NCI-H2227 treated with DMSO at 0.1 percent for 48 hours (cell line): ENCODE results near the gene MACROD2.

ENCODE experiments used
- DNase-seq: peaks from one replicate; lab custom pipeline; 2025; lab: John Stamatoyannopoulos, UW

Gene MACROD2

DNA sequence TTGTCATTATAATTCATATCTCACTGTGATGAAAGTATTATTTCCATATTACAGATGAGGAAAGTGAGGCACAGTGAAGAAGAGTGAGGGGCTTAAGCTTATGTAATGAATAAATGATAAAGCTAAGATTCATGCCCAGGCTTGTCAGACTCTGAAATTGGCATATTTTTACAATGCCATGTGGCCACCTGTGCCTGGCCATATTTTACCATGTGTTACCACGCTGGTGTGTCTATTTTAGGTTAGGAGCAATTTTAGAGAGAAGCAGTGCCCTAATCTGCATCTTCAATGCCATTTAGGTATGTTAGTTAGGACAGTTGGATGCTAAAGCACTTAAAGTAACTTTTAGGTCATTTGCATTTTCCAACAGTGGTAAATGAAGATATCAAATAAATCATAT is 530.1 kb downstream of the MACROD2 start:
- no peak for DNase-seq

DNA sequence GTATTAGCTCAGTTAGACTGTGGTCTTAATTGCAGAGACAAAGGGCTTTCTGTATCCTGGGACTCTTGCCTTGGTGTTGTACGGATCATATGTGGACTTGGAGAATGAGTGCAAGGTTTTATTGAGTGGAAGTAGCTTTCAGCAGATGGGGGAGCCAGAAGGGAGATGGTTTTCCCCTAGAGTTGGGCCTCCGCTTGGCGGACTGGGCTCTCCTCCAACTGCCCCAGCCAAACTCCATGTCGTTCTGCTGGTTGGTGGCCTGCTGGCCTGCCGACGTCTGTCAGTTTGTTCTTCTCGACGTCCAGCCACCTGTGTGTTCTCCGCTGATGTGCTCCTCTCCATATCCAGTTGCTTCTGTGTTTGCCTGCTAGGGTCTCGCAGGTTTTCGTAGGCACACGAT is 531.6 kb downstream of the MACROD2 start:
- no peak for DNase-seq

DNA sequence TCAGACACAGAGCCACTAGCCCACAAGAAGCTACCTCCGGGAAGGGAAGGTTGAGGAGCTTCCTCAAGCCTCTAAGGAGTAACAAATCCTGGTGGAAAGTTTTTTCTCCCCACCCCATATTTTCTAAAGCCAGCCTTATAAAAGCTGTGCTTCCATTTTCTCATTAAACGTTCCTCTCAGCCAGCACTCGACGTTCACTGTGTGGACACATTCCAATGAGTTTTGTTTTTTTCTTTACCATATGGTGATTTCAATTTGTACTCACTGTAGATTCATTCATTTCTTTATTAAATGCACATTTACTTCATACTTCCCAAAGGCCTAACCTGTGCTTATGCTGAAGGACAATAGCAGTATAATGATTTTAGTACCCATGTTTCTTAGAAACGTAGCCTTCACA is 536.5 kb downstream of the MACROD2 start:
- no peak for DNase-seq

DNA sequence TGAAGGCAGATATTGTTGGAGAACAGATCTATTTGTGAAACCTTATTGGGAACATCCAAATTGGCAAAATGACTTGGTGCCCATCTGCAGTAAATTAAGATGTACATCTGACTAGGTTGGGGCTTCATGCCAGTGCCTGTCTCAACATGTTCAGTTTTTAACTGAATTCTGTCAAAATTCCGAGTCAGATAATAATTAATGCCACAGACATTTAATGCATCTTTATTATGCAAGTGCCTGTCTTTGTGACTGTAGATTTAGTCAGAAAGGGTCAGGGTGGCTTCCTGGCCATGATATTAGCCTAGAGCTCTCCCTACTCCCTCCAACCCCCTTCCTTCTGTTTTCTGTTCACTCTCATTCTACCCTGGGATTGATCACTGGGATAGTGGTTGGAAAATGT is 541.4 kb downstream of the MACROD2 start:
- no peak for DNase-seq

DNA sequence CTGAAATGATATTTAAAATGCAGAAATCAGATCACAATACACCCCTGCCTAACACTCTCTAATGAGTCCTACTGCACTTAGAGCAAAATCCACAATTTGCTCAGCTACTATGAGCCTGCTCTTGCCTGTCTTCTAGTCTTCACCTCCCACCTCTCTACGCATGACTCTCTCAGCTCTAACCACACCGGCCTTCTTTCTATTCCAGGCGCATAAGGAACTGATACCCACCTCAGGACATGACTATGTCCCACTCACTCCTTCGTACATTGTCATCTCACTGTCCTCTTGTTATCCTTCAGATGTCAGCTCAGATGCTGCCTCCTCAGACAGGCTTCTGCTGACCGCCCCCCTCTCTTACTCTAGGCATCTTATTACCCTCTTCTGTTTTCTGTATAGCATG is 543.1 kb downstream of the MACROD2 start:
- no peak for DNase-seq

DNA sequence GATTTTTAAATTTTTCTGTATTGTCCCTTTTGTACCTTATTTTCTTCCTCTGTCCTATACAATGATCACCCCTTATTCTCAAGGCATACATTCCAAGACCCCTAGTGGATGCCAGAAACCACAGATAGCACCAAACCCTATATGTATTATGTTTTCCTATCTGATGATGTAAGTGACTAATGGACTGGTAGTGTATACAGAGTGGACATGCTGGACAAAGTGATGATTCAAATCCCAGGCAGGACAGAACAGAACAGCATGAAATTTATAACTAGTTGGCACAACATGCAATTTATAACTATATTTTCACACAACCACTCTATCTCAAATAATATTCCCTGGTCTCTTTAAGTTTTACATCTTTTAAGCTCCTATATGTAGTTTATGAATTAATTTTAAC is 547.7 kb downstream of the MACROD2 start:
- no peak for DNase-seq

DNA sequence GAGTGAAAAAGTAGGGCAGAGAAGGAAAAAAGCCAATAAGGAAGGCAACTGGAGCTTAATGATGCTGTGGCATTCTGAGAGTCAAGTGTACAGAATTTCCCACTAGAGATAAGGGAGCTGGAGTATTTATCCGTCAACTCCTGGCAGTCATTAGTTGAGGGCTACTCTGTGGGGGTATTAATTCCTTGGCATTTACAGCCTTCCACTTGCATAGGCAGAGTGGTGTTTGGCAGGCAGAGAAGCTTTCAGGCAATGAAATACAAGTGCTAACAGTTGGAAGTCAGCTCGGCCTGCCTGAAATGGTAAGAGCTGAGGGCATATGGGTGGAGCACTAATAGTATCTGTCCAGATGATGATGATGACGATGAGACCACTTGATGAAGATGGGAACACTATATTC is 549.4 kb downstream of the MACROD2 start:
- DNase-seq: no peak

DNA sequence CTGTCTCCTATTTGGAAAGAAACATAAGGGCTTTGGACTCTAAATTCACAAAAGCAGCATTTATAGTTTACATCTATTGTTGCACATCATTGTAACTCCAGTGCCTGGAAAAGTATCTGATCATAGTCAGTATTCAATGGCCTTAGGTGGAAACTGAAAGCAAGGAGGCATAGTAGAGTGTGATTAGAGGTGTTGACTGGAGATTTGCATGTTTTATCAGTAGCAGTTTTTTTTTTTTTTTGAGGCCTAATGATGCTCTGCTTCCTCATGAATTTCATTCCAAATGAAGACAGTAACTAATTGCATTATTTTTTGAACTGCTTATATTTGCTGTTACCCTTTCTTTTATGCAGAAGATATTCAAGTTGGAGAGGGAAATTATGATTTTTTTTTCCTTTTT is 555.3 kb downstream of the MACROD2 start:
- no peak for DNase-seq

DNA sequence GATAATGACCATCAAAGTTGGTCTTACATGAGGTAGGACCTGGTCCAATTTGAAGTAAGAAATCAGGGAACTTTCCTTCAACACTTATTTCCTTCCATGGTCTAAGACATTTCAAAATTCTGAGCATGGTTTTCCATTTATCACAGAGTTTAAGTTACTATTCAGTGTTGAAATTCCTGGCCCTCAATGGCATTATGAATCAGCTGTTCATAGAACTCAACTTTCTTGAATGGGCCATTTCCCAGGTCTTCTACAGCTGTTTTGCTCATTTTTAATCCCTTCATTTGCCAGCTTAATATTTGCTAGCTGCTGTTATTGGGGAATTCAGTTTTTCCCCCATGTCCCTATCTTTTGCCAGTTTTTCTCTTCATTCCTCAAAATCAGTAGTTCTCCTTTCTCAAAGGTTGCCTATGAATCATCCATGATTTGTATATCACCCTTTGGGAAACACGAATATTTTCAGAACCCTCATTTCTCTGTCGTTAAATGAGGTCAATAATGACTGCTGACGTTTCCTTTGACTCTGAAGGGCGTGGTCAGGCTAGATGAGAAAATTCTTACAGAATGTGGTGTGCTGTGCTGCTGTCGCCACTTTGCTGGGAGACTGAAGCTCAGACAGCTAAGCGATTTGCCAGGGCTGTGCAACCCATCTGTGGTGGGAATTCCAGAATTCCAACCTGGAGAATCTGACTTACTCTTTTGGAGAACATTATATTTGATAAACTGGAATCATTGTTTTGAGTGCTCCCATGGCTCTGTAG is 558.6 kb downstream of the MACROD2 start:
- DNase-seq: no peak

DNA sequence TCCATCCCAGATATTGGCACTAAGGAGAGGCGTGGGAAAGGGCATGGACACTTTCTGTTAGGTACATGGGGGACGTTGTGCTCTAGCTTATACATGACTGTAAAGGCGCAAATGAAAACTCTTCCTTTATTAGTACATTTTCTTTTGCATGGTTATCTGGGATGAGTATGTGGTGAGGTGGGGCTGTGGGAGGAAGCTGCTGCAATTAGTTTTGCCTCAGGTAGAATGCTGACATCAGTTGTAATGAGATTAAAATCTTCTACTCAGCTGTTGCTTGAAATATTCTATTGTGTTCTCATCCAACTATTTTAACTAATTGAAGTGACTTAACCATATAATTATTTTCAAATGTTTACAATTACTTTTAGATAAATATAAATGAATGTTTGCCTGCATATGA is 560.4 kb downstream of the MACROD2 start:
- no peak for DNase-seq

DNA sequence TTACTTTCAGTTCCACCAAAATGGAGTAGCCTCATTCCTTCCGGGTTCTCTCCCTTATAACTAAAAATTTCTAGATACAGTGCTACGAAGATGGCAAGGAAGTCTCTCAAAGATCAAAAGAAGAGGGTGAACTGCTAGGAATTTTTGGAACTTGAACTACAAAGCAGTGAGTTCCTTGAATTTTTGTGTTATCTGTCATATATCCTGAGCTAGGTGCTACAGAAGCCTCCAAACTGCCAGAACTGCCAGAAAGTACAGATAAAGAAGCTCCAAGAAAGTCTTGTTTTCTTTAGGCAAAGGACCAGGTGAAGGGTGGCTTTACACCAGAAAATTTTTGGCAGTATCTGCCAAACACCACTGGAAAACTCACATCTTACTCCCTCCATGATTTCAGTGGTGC is 560.9 kb downstream of the MACROD2 start:
- DNase-seq: no peak

DNA sequence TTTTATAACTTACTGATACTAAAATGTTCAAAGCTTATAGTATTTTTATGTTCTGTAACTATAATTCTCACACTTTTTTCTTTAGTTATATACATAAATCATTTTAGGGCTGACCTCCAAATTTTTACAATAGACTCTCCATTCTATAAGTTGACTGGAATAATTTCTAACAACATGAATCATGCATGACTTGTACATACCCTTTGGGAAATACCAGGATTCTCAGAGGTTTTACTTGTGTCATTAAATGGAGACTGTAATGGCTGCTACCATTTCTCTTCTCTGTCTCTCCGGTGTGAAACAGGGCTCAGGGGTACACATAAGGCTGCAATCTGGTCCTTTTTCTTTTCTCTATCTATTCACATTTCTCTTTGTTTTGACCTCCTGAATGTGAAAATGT is 564.3 kb downstream of the MACROD2 start:
- no peak for DNase-seq

DNA sequence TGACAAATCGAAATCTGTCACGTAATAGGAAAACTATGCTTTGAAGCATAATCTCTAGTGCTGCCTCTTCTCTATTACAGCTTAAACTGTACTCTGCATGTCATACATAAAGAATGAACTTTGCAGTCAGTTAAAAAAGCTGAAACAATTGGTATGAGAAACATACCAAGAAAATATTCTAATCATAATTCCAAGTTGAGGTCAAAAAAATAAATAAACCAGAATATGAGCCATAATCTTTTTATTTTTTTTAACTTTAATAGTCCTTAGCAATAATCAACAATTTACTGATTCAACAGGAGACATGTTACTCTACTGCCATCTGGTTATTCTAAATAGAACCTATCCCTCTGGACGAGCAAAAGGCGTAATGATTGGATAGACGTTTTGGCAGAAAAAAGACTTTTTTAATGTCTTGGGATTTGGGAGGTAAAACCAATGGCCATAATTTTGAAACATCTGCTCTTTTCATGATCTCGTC is 566.5 kb downstream of the MACROD2 start:
- no peak for DNase-seq

DNA sequence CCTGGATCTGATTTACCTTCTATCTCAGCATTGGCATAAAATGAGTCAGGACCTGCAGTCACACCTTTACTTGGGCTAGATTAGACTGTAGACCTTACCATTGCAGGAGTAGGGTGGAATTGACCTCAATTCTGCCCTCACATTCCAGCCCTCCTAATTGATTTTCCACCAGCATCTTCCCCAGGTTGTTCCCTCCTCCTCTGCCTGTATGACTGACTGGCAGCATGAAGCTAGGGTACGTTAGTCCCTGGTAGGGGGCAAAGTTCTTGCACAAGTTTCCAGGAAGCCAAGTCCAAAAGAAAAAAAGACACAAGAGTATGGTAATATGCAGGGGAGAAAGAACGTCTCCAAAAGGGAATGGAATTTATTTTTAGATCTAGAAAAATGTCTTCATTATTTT is 567.7 kb downstream of the MACROD2 start:
- no peak for DNase-seq

DNA sequence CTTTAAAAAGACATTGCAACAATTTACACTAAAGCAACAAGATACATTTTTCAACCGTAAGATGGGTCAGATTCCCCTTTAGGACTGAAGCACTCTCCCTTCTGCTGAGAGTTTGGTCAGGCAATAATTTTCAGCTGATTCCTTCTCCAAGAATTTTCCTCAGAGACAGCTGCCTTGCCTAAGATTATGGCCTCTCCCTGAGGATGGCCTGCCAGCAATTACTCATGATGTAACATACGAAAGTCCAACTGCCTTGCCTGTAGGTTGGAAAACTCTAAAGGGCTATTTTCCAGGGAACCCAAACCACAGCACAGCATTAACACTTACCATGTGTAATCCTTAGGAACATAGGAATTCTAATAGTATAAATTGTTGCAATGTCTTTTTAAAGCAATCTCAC is 571.2 kb downstream of the MACROD2 start:
- no peak for DNase-seq

DNA sequence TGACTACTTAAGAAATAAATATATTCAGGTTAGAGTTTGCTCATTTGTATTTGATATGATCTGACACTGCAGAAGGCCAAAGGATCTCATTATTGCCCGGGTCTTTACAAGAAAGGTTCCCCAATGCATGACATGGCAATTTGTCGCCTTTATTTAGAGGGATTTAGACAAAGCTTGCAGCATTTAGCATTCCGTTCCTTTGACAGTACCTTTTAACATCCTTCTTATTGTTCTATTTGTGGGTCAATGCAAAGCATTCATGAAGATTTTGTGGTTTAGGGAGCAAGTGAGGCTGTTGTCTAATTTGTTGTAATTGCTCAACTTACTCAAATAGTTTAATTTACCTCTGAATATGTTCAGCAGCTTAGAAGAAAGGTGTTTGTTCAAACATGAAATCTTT is 572.9 kb downstream of the MACROD2 start:
- no peak for DNase-seq

DNA sequence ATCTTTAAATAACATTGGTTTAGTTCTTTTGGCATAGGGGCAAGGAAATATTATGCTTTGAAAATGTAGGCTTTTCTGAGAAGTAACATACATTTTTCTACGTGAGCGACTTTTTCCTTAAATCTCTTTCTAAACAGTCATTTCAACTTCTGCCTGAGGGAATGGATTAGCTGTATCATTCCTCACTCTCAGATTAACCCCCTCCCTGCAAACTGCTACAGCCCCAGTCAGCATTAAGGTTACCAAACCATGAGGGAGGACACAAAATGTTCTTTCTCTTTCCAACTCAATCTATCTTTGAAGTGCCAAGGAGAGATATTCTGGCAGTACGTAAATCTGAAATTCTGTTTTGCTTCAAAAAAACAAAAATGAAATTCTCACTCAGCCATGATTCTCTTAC is 573.4 kb downstream of the MACROD2 start:
- no peak for DNase-seq

DNA sequence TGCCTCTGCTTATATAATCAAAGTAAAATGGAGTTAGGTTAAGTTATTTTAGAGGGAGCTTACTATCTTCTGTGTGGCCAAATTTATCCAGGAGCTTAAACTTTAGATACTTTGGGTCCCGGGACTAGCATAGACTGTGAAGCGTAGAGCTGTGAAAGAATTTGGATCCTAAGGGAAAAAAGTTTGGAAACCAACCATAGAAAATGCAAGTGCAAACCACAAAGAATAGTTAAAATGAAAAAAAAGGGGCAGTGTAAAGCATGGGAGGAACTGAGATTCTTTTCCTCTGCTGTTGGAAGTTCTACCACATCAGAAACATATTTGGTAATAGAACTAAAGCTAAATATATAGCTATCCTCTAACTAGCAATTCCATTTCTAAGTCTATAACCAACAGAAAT is 574.3 kb downstream of the MACROD2 start:
- no peak for DNase-seq

DNA sequence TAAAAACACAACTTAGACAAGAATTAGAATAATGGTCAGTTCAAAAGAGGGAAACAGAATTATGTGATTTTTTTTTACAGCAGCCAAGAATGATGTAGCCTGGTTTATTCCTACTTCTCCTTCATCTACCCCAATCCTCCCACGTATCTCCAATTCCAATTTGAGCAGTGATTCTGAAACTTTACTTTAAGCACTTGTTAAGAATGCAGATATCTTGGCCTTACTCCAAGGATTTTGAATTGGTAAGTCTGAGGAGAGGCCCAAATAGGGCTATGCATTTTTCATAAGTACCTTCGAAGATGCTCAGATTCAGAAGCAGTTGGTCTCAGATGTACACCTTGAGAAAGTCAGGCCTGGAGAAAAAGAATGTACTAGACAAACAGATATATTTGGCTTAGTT is 575.5 kb downstream of the MACROD2 start:
- no peak for DNase-seq

DNA sequence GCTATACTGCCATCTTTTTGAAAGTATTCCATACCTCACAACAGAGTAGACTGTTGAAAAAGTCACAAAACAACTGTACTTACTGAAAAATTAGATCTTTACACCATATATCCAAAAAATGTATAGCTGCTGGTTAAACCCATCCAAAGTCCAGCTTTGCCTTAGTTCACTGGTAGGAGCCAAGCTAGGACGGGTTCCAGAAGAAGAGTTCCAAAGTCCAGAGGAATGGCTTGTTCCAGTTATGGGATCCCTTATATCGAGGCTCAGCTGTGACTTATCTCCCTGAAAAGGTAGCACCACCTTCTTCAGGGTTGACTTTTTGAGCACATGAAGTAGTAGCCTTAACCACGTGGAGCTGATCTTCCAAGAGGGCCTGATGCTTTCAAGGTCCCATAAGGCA is 578.4 kb downstream of the MACROD2 start:
- no peak for DNase-seq

DNA sequence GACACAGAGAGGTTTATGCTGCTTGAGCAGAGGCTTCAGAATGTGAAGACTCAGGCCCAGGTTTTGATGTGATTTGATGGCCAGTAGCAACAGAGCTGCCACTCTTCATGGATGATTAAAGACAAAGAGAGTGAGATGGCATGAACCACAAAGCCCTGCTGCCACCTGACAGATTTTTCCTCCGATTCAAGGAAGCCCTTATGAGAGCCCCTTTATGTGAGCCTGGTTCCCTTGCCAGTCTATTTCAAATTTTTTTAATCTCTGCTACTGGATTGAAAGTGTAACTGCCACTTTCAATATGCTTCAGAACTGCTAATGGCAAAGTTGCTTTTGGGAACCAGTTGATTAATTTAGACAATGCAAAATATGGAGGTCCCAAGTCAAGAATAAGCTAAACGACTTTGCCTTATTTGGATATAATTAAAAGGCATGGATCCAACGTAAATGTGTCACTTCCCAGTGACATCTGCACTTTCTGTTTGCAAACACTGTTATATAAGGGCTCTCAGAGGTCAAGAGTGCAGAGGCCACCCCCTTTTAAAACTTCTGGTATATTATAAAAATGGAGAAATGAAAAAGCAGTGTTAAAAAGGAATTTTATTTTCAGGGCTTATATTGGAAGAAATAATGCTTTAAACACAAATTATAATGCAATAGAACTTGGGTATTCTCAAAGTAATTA is 581.0 kb downstream of the MACROD2 start:
- DNase-seq: no peak

DNA sequence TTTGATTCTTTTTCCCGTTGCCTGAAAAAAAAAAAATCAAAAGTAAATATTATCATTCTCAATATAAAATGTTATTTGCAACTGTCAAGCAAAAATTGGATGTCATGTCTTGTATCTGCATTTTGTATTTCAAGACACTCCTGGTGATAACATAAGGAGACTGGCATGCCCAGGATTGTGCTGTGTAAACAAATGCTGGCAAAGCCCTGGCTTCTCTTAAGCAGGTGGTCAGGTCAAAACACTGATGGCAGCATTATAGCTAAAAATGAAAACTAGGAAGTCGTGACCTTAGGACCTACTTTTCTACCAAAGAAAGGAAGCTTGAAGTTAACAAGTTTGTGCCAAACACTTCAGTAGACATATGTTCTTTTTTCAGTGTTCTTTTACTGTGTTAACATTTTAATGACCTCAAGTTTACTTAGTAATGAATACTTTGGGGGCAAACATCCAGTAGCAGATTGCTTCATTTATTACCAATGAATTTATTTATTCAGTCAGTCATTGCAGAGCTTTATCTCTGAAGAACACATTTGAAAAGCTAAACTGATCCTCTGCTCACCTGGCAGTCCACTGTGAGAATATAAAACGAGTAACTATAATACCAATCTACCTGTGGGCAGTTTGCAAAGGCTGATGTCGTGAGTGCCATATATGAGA is 585.2 kb downstream of the MACROD2 start:
- no peak for DNase-seq

DNA sequence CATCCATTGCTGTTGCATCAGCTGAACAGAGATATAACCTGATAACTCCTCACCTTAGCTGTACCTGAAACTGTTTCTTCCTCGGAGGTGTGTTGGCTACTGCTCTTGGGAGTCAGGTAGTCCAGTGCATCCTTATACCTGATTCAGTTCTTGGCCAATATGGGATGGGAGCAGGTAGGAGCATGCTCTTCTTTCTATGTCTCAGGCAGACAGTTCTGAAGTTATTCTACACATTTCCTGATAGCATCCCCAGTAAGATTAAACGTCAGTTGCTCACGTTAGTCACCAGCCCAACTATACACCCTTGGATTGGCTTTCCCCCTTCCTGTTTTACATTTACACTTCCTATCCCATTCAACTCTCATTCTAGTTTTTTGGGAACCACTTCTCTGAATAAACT is 586.4 kb downstream of the MACROD2 start:
- no peak for DNase-seq
